Aorta (tissue), 5 donors: Measurements from ENCODE around the gene MYL12A. TPM values are rescaled to one million over a fixed set of nuclear protein-coding genes. Genes with fewer than 3 reads are reported as not detected.
"Not testable (repeated sequence)": the region's sequence is repeated elsewhere in the genome, so short reads cannot be mapped to it uniquely, and the experiment has no call there.

Source experiments
- ATAC-seq: fragments of 200-7000 bp; cut with Tn5 transposase; one replicate; pipeline ENCODE4 v1.9.1; 2022; ENCODE audit warnings: moderate library complexity; ENCODE audit not compliant: low FRiP score
- DNase-seq, 2 donors: peaks; one replicate each; pipeline ENCODE4 v3.0.0-alpha.2; 2020
- H3K27ac ChIP-seq, 2 donors: one replicate each; pipeline ENCODE4 v1.5.1; 2013; ENCODE audit warnings: low read length in 2 of 2, mild to moderate bottlenecking in 2 of 2, moderate library complexity in 2 of 2, control low read depth in 1 of 2, inconsistent platforms in 1 of 2, low read depth in 1 of 2
- H3K27me3 ChIP-seq, 2 donors: one replicate each; pipeline ENCODE4 v1.6.1; 2013; ENCODE audit warnings: control low read depth in 1 of 2, low read length in 1 of 2, mild to moderate bottlenecking in 1 of 2, moderate library complexity in 1 of 2; ENCODE audit not compliant: insufficient read depth in 2 of 2, control insufficient read depth in 1 of 2
- H3K36me3 ChIP-seq, 2 donors: one replicate each; pipeline ENCODE4 v1.6.1; 2013; ENCODE audit warnings: control low read depth in 1 of 2, low read length in 1 of 2, mild to moderate bottlenecking in 1 of 2; ENCODE audit not compliant: insufficient read depth in 2 of 2, control insufficient read depth in 1 of 2
- H3K4me1 ChIP-seq, 2 donors: one replicate each; pipeline ENCODE4 v1.6.1; 2013; ENCODE audit warnings: low read length in 2 of 2, control low read depth in 1 of 2, mild to moderate bottlenecking in 1 of 2, moderate library complexity in 1 of 2; ENCODE audit not compliant: insufficient read depth in 2 of 2, control insufficient read depth in 1 of 2
- H3K4me3 ChIP-seq, 2 donors: one replicate each; pipeline ENCODE4 v1.5.1; 2013; ENCODE audit warnings: low read length in 2 of 2, control low read depth in 1 of 2, mild to moderate bottlenecking in 1 of 2
- H3K9me3 ChIP-seq: one replicate; pipeline ENCODE4 v1.6.1; 2013; ENCODE audit warnings: mild to moderate bottlenecking, low read length; ENCODE audit not compliant: control insufficient read depth
- WGBS, 2 donors: extraction: QIAGEN DNeasy Blood & Tissue Kit; methylation state at CpG; one replicate each; pipeline ENCODE4 v1.1.7; 2013; 5-methylcytosine and 5-hydroxymethylcytosine counted together
- intact Hi-C, 2 donors: fragments of 100-400 bp; cut with DNase I; formaldehyde crosslinking; loops; one replicate each; pipeline versions ENCODE4 v1.14.2 to v1.15.0; 2022
- polyA plus RNA-seq, 2 donors: library from polyadenylated mRNA; stranded (reverse); fragments of 200-250 nt; gene quantifications; one replicate each; pipeline ENCODE4 v1.2.3, GENCODE V29; 2013
- total RNA-seq, 2 donors: library from RNA; stranded (reverse); fragmentation: NEBNext Ultra II Directional; extraction: Animal tissue kit (Norgen Biotek cat#: 25700); gene quantifications; one replicate each; pipeline ENCODE4 v1.2.1, GENCODE V29; 2021
- donor health status: healthy with polysubstance abuse.
- donor health status: Bipolar disorder and iron deficiency.
- donor health status: DM: no; HTN: no; CAD: no.
- donor health status: DM: no; HTN: no; CAD: no.
- donor health status: DM: yes; HTN: yes; CAD: no.

MYL12A gene
- total and polyA plus RNA-seq, 4 donors, result 414 to 848 (median 661) TPM

GRCh38 chr18:3219631-3220335, 27.8 kb upstream of the MYL12A start, which contains the start of gene MYOM1:
MYOM1 (minus strand) TSS chr18:3219968; CDS start chr18:3215223, 4,745 bp downstream.
- intact Hi-C loops, result loop anchor here in 1 of 2 donors (5.0 kb wide), 1 partner anchor 37 kb away; no protein-coding TSS in a partner anchor
- DNase-seq, result no peak
- Histone ChIP-seq H3K36me3 (peaks cover 0 to under 1% of the 10 kb centered on the region in 2 donors), H3K4me1 (peaks cover 0 to 5% of the 10 kb centered on the region in 2 donors), H3K27me3 (no peaks in the 10 kb centered on the region), H3K4me3 (peak within 1 kb of the TSS; percentile 82 to 94), H3K27ac (peak within 1 kb of the TSS; percentile 60 to 90), H3K9me3 (no peaks in the 10 kb centered on the region)
- WGBS, 2 donors, result 3 to 7% methylated on average over 9 of the region's 9 CpGs
- peak; percentile 53 for ATAC-seq

GRCh38 chr18:3220868-3221267, 26.7 kb upstream of the MYL12A start:
- H3K9me3 ChIP-seq, H3K27me3 ChIP-seq, H3K4me1 ChIP-seq, H3K36me3 ChIP-seq, DNase-seq, ATAC-seq, intact Hi-C loops, H3K4me3 ChIP-seq: not testable (repeated sequence)
- WGBS, 2 donors, result 75 to 83% methylated on average over 4 of the region's 4 CpGs
- H3K27ac ChIP-seq, result peak overlapping the region in 1 of 2 donors; percentile 90

- DNase-seq (no peak), ATAC-seq (no peak)
- Histone ChIP-seq H3K36me3 (no peaks in the 10 kb centered on the region), H3K27ac (no peak overlapping the region), H3K27me3 (no peaks in the 10 kb centered on the region), H3K4me3 (no peak overlapping the region), H3K9me3 (no peaks in the 10 kb centered on the region), H3K4me1 (peaks cover 0 to 5% of the 10 kb centered on the region in 2 donors)
- intact Hi-C loops, result no loop called here
- WGBS, 2 donors, result 88 to 91% methylated on average over 6 of the region's 6 CpGs
Observed at GRCh38 chr18:3221496-3221895, 26.1 kb upstream of the MYL12A start.

GRCh38 chr18:3223356-3223755, 24.2 kb upstream of the MYL12A start:
- Histone ChIP-seq H3K4me1 (peaks cover 0 to 1% of the 10 kb centered on the region in 2 donors), H3K27me3 (no peaks in the 10 kb centered on the region), H3K9me3 (no peaks in the 10 kb centered on the region), H3K36me3 (no peaks in the 10 kb centered on the region), H3K27ac (no peak overlapping the region), H3K4me3 (no peak overlapping the region)
- ATAC-seq (no peak), DNase-seq (no peak)
- WGBS, 2 donors, result 90 to 98% methylated on average over 1 of the region's 1 CpG
- intact Hi-C loops, result no loop called here

DNA sequence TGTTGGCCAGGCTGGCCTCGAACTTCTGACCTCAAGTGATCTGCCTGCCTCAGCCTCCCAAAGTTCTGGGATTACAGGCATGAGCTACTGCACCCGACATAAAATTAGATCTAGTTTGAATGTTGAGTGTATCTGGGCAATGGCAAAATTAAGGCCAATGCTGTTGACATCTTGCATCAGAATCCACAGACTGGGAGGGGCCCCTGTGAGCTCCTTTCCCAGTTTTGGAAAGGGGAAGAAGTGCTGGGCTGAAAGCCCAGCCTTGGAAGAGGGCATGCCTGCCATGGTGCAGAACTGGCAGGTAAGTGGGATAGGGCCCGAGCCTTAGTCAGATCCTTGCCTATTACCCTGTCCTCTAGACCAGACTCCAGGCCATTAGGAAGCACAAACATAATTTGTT, 23.4 kb upstream of the MYL12A start:
- Histone ChIP-seq H3K27ac (no peak overlapping the region), H3K4me3 (no peak overlapping the region), H3K9me3 (no peaks in the 10 kb centered on the region), H3K36me3 (no peaks in the 10 kb centered on the region), H3K27me3 (no peaks in the 10 kb centered on the region), H3K4me1 (peaks cover 0 to 1% of the 10 kb centered on the region in 2 donors)
- ATAC-seq (no peak), DNase-seq (no peak)
- intact Hi-C loops, result no loop called here
- WGBS, 2 donors, result 51 to 74% methylated on average over 3 of the region's 3 CpGs

DNA sequence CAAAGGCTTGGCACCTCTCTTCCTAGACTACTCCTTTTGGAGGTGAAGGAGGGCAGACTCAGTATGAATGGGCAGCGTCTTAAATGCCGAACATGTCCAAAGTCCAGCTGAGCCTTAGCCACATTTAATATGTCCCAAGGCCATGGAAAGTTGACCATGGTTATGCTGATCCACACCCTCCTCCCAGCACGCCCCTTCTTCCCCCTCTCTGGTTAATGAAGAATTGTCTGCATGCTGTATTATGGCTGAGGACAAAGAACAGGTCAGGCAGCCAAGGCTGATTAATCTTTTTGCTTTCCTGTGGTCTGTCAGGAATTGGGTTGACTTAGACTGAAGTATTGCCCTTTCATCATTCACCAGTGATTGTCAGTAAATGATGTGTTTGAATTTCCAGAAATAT, 22.0 kb upstream of the MYL12A start:
- intact Hi-C loops, result no loop called here
- Histone ChIP-seq H3K36me3 (no peaks in the 10 kb centered on the region), H3K27me3 (no peaks in the 10 kb centered on the region), H3K9me3 (no peaks in the 10 kb centered on the region), H3K4me3 (no peak overlapping the region), H3K4me1 (no peaks in the 10 kb centered on the region), H3K27ac (no peak overlapping the region)
- ATAC-seq (no peak), DNase-seq (no peak)
- WGBS, 2 donors, result 94 to 98% methylated on average over 3 of the region's 3 CpGs

- Histone ChIP-seq H3K4me1 (no peaks in the 10 kb centered on the region), H3K27me3 (no peaks in the 10 kb centered on the region), H3K4me3 (no peak overlapping the region), H3K27ac (no peak overlapping the region), H3K36me3 (no peaks in the 10 kb centered on the region), H3K9me3 (no peaks in the 10 kb centered on the region)
- intact Hi-C loops, result no loop called here
- WGBS, 2 donors, result 94 to 96% methylated on average over 6 of the region's 6 CpGs
- no peak for DNase-seq
- ATAC-seq, result no peak
Observed at GRCh38 chr18:3226048-3226447, 21.6 kb upstream of the MYL12A start.

- Histone ChIP-seq H3K4me3 (no peak overlapping the region), H3K4me1 (peaks cover 0 to 2% of the 10 kb centered on the region in 2 donors), H3K36me3 (no peaks in the 10 kb centered on the region), H3K27me3 (no peaks in the 10 kb centered on the region), H3K27ac (no peak overlapping the region), H3K9me3 (no peaks in the 10 kb centered on the region)
- DNase-seq, result no peak
- ATAC-seq, result no peak
- intact Hi-C loops, result no loop called here
- 91 to 93% methylated on average over 9 of the region's 9 CpGs for WGBS, 2 donors
Observed at GRCh38 chr18:3230401-3231334, 16.9 kb upstream of the MYL12A start.
